Measurements from ENCODE around the gene MT4.

- TF ChIP-seq POLR2A (IDR thresholded peaks at IDR 0.05) = no peak
- TF ChIP-seq CTCF (IDR thresholded peaks at IDR 0.05 in 8 of 11, conservative IDR thresholded peaks at IDR 0.05 in 3 of 11) = no peak
These were observed 41.7 kb downstream of the MT4 start for GRCh38 chr16:56606476-56607108.
